Measurements from ENCODE around the gene HIVEP1. TPM values are rescaled to one million over a fixed set of nuclear protein-coding genes. Genes with fewer than 3 reads are reported as not detected.

Gene HIVEP1
- total and polyA plus RNA-seq, 4 donors = 2.7 to 27.2 (median 6.2) TPM

GRCh38 chr6:12007887-12008286, 4.2 kb upstream of the HIVEP1 start (continued):
- TF ChIP-seq GABPA (IDR thresholded peaks at IDR 0.05 in 1 of 2, conservative IDR thresholded peaks at IDR 0.05 in 1 of 2) = no peak
- TF ChIP-seq TAF1 (conservative IDR thresholded peaks at IDR 0.05) = no peak
- TF ChIP-seq FOXA1 (IDR thresholded peaks at IDR 0.05) = no peak
- TF ChIP-seq FOXA2 (IDR thresholded peaks at IDR 0.05) = no peak
- no peak for TF ChIP-seq SP1 (IDR thresholded peaks at IDR 0.05)

GRCh38 chr6:12008366-12009179, 3.5 kb upstream of the HIVEP1 start:
- under 1% methylated on average over 60 of the region's 60 CpGs for WGBS
- no peaks in the 10 kb centered on the region for H3K9me3 ChIP-seq (ENCODE audit: control insufficient read depth in 4 of 4, low read length in 3 of 4)
- no peaks in the 10 kb centered on the region for H3K36me3 ChIP-seq (ENCODE audit: control insufficient read depth in 4 of 4, insufficient read depth in 3 of 4, low read depth in 1 of 4, low read length in 3 of 4)
- no peaks in the 10 kb centered on the region for H3K27me3 ChIP-seq (ENCODE audit: control insufficient read depth in 4 of 4, insufficient read depth in 4 of 4, low read length in 3 of 4)
- peak overlapping the region; percentile 83 to 100 for H3K27ac ChIP-seq (ENCODE audit: low read depth in 1 of 2, low read length in 2 of 2)
- TF ChIP-seq EGR1 (IDR thresholded peaks at IDR 0.05; ENCODE audit: low read depth in 2 of 2) = no peak
- TF ChIP-seq ZBTB33 (IDR thresholded peaks at IDR 0.05) = no peak
- peak; percentile 20 for TF ChIP-seq NR2F2 (IDR thresholded peaks at IDR 0.05)
- TF ChIP-seq HNF4A (conservative IDR thresholded peaks at IDR 0.05) = peak in 1 of 2 donors; percentile 29
- peak; percentile 20 for TF ChIP-seq YY1 (IDR thresholded peaks at IDR 0.05)
- TF ChIP-seq HNF4G (IDR thresholded peaks at IDR 0.05) = no peak
- TF ChIP-seq JUND (IDR thresholded peaks at IDR 0.05) = no peak
- TF ChIP-seq FOXA1 (IDR thresholded peaks at IDR 0.05) = no peak
- no peak for TF ChIP-seq FOXA2 (IDR thresholded peaks at IDR 0.05)
- no peak for TF ChIP-seq ATF3 (IDR thresholded peaks at IDR 0.05)
- TF ChIP-seq GABPA (IDR thresholded peaks at IDR 0.05 in 1 of 2, conservative IDR thresholded peaks at IDR 0.05 in 1 of 2) = no peak
- peak; percentile 45 for TF ChIP-seq REST (IDR thresholded peaks at IDR 0.05)
- TF ChIP-seq CTCF (IDR thresholded peaks at IDR 0.05; ENCODE audit: low read depth, low read length, missing input control) = no peak
- TF ChIP-seq RAD21 (IDR thresholded peaks at IDR 0.05) = no peak
- peak; percentile 89 for TF ChIP-seq TAF1 (conservative IDR thresholded peaks at IDR 0.05)
- TF ChIP-seq MAX (IDR thresholded peaks at IDR 0.05) = no peak
- TF ChIP-seq RXRA (IDR thresholded peaks at IDR 0.05) = peak; percentile 6 to 33
- peak; percentile 31 for TF ChIP-seq SP1 (IDR thresholded peaks at IDR 0.05)
- H3K9ac ChIP-seq (ENCODE audit: low read depth in 1 of 2, low read length in 2 of 2) = peak overlapping the region; percentile 86 to 96
- H3K4me1 ChIP-seq (ENCODE audit: control insufficient read depth in 4 of 4, insufficient read depth in 4 of 4, low read length in 3 of 4) = peaks cover 0 to 21% (median 2%) of the 10 kb centered on the region in 4 donors
- peak; percentile 80 for DNase-seq (ENCODE audit: low spot score)
- H3K4me3 ChIP-seq (ENCODE audit: low read depth in 1 of 3, low read length in 3 of 3) = peak overlapping the region; percentile 64 to 99 (median 81)
